ENCODE results near the gene IQUB. TPM values are rescaled to one million over a fixed set of nuclear protein-coding genes. Genes with fewer than 3 reads are reported as not detected.
"Not testable (repeated sequence)": the region's sequence is repeated elsewhere in the genome, so short reads cannot be mapped to it uniquely, and the experiment has no call there.

The IQUB gene
- total RNA-seq, 3 donors from 2014 or later (not counting 1 experiment from before 2014, with no cell fraction given): 0.09 to 0.45 (median 0.18) TPM

GRCh38 chr7:123555484-123555883 is 21.1 kb upstream of the IQUB start:
- peaks cover 6% of the 10 kb centered on the region for H3K36me3 ChIP-seq (ENCODE audit: control insufficient read depth, insufficient read depth, low read length)

DNA sequence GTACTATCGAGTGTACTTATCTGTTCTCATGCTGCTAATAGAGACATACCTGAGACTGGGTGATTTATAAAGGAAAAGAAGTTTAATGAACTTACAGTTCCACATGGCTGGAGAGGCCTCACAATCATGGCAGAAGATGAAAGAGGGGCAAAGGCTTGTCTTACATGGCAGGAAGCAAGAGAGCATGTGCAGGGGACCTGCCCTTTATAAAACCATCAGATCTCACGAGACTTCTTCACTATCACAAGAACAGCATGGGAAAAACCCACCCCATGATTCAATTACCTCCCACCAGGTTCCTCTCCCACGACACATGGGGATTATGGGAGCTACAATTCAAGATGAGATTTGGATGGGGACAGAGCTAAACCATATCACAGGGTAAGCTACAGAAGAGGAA is 18.8 kb upstream of the IQUB start:
- intact Hi-C loops (cut with micrococcal nuclease): no loop called here
- Mint-ChIP-seq H3K27ac (peak overlapping the region in 1 of 2 donors; percentile 18), H3K9me3 (no peaks in the 10 kb centered on the region), H3K36me3 (no peaks in the 10 kb centered on the region), H3K27me3 (ENCODE audit: low read depth in 2 of 2) (no peaks in the 10 kb centered on the region), H3K4me1 (peaks cover 0 to 25% of the 10 kb centered on the region in 2 donors), H3K4me3 (no peak overlapping the region)
- ATAC-seq: no peak
- 86% methylated on average over 2 of the region's 3 CpGs for WGBS (ENCODE audit: insufficient coverage)
- no peaks in the 10 kb centered on the region for H3K9me3 ChIP-seq (ENCODE audit: control insufficient read depth, insufficient read depth, low read length)
- H3K4me3 ChIP-seq (ENCODE audit: low read length): no peak overlapping the region
- H3K27ac ChIP-seq (ENCODE audit: low read length): no peak overlapping the region
- peaks cover 21% of the 10 kb centered on the region for H3K36me3 ChIP-seq (ENCODE audit: control insufficient read depth, insufficient read depth, low read length)
- no peak for DNase-seq
- peaks cover 5% of the 10 kb centered on the region for H3K4me1 ChIP-seq (ENCODE audit: control insufficient read depth, insufficient read depth, low read length)
- no peak for TF ChIP-seq CTCF (IDR thresholded peaks at IDR 0.05)
- H3K27me3 ChIP-seq (ENCODE audit: control insufficient read depth, insufficient read depth, low read length): no peaks in the 10 kb centered on the region

More at GRCh38 chr7:123555484-123555883, 21.1 kb upstream of the IQUB start:
- no peak overlapping the region for H3K4me3 ChIP-seq (ENCODE audit: low read length)
- peaks cover 0 to 13% of the 10 kb centered on the region in 2 donors for H3K4me1 Mint-ChIP-seq
- DNase-seq (no peak), ATAC-seq (no peak)
- peaks cover 0 to 3% of the 10 kb centered on the region in 2 donors for H3K27me3 Mint-ChIP-seq (ENCODE audit: low read depth in 2 of 2)
- H3K27ac Mint-ChIP-seq: no peak overlapping the region
- no peak overlapping the region for H3K4me3 Mint-ChIP-seq
- intact Hi-C loops (cut with micrococcal nuclease): no loop called here
- H3K9me3 Mint-ChIP-seq: no peaks in the 10 kb centered on the region
- no peaks in the 10 kb centered on the region for H3K36me3 Mint-ChIP-seq
- TF ChIP-seq CTCF (IDR thresholded peaks at IDR 0.05): no peak
- H3K27me3 ChIP-seq (ENCODE audit: control insufficient read depth, insufficient read depth, low read length): no peaks in the 10 kb centered on the region
- no peaks in the 10 kb centered on the region for H3K9me3 ChIP-seq (ENCODE audit: control insufficient read depth, insufficient read depth, low read length)
- H3K4me1 ChIP-seq (ENCODE audit: control insufficient read depth, insufficient read depth, low read length): peaks cover 5% of the 10 kb centered on the region
- no peak overlapping the region for H3K27ac ChIP-seq (ENCODE audit: low read length)

GRCh38 chr7:123552641-123553040 is 18.2 kb upstream of the IQUB start:
- intact Hi-C loops (cut with micrococcal nuclease): no loop called here
- Mint-ChIP-seq H3K27me3 (ENCODE audit: low read depth in 2 of 2) (no peaks in the 10 kb centered on the region), H3K9me3 (no peaks in the 10 kb centered on the region), H3K36me3 (no peaks in the 10 kb centered on the region), H3K4me3 (no peak overlapping the region), H3K27ac (no peak overlapping the region), H3K4me1 (peaks cover 0 to 26% of the 10 kb centered on the region in 2 donors)
- Histone ChIP-seq H3K4me1 (ENCODE audit: control insufficient read depth, insufficient read depth, low read length) (peaks cover 5% of the 10 kb centered on the region), H3K9me3 (ENCODE audit: control insufficient read depth, insufficient read depth, low read length) (no peaks in the 10 kb centered on the region), H3K27ac (ENCODE audit: low read length) (no peak overlapping the region), H3K36me3 (ENCODE audit: control insufficient read depth, insufficient read depth, low read length) (peaks cover 26% of the 10 kb centered on the region), H3K27me3 (ENCODE audit: control insufficient read depth, insufficient read depth, low read length) (no peaks in the 10 kb centered on the region), H3K4me3 (ENCODE audit: low read length) (no peak overlapping the region)
- ATAC-seq (no peak), DNase-seq (no peak)
- TF ChIP-seq CTCF (IDR thresholded peaks at IDR 0.05): no peak
- WGBS (ENCODE audit: insufficient coverage): 98% methylated on average over 2 of the region's 2 CpGs

GRCh38 chr7:123552134-123552533 is 17.7 kb upstream of the IQUB start:
- ATAC-seq; H3K27me3 ChIP-seq (ENCODE audit: control insufficient read depth, insufficient read depth, low read length); intact Hi-C loops (cut with micrococcal nuclease); H3K36me3 Mint-ChIP-seq; H3K4me3 Mint-ChIP-seq; H3K4me1 ChIP-seq (ENCODE audit: control insufficient read depth, insufficient read depth, low read length); H3K27ac ChIP-seq (ENCODE audit: low read length); H3K9me3 Mint-ChIP-seq; H3K27ac Mint-ChIP-seq; H3K4me3 ChIP-seq (ENCODE audit: low read length); H3K27me3 Mint-ChIP-seq (ENCODE audit: low read depth in 2 of 2); DNase-seq; H3K9me3 ChIP-seq (ENCODE audit: control insufficient read depth, insufficient read depth, low read length): not testable (repeated sequence)
- H3K4me1 Mint-ChIP-seq: peaks cover 4 to 26% of the 10 kb centered on the region in 2 donors
- H3K36me3 ChIP-seq (ENCODE audit: control insufficient read depth, insufficient read depth, low read length): peaks cover 26% of the 10 kb centered on the region
